Fibroblast of the aortic adventitia (primary cell): ENCODE data around the gene OSBPL5. TPM values are rescaled to one million over a fixed set of nuclear protein-coding genes. Genes with fewer than 3 reads are reported as not detected.

Source experiments
- DNase-seq: peaks from one replicate; pipeline ENCODE4 v3.0.0-alpha.2; 2010; ENCODE audit warnings: low read depth
- H3K4me3 ChIP-seq: 2 replicates; pipeline ENCODE4 v1.5.1; 2011; ENCODE audit warnings: low read depth, mild to moderate bottlenecking, control low read depth, low read length, moderate library complexity
- total RNA-seq: library from RNA; depleted of rRNA; stranded (reverse); fragments of >200 nt; gene quantifications from 2 replicates; pipeline ENCODE4 v1.2.3, GENCODE V29; 2012; ENCODE audit warnings: low replicate concordance
- TF ChIP-seq, protein P1 (sequence below): IDR thresholded peaks from 2 replicates; pipeline ENCODE4 v1.5.1; 2011; ENCODE audit warnings: mild to moderate bottlenecking, low read length, control low read depth, inconsistent platforms; ENCODE audit not compliant: insufficient read depth

The OSBPL5 gene
- total RNA-seq, 1 donor: 24.8 TPM

DNA sequence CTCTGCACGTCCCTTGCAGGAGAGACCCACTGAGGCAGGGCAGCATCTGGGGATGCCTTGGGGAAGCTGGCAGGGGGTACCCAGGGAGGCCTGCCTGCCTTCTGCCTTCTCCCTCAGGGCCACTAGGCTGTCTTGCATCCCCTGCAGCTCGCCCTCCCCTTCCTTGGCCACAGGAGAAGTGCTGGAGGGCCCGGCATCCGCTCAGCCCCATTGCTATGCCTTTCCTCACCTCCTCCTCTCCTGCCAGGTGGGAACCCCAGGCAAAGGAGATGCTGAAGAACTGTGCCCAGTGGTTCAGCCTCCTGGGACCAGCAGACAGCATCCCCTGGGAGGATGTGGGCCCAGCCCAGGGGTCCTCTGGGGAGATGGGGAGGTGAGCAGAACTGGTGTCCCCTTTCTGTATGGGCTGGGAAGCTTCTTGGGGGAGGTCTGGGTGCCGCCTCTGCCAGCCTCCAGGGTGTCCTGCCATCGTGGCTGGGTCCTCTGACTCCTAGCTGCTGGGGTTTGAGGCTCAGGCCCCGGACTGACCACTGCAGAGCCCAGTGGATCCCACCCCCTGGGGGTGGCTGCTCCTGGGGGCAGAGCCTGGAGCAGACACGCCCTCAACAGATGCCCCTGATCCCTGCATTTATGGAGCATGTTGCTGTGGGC lies 32.9 kb upstream of the OSBPL5 start:
- H3K4me3 ChIP-seq: no peak overlapping the region
- TF ChIP-seq, protein P1, sequence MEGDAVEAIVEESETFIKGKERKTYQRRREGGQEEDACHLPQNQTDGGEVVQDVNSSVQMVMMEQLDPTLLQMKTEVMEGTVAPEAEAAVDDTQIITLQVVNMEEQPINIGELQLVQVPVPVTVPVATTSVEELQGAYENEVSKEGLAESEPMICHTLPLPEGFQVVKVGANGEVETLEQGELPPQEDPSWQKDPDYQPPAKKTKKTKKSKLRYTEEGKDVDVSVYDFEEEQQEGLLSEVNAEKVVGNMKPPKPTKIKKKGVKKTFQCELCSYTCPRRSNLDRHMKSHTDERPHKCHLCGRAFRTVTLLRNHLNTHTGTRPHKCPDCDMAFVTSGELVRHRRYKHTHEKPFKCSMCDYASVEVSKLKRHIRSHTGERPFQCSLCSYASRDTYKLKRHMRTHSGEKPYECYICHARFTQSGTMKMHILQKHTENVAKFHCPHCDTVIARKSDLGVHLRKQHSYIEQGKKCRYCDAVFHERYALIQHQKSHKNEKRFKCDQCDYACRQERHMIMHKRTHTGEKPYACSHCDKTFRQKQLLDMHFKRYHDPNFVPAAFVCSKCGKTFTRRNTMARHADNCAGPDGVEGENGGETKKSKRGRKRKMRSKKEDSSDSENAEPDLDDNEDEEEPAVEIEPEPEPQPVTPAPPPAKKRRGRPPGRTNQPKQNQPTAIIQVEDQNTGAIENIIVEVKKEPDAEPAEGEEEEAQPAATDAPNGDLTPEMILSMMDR: no peak
- DNase-seq: no peak

- TF ChIP-seq, protein P1: no peak
- H3K4me3 ChIP-seq: no peak overlapping the region
- DNase-seq: no peak
Observed at GRCh38 chr11:3197044-3197695, 32.1 kb upstream of the OSBPL5 start.

GRCh38 chr11:3196161-3197043 lies 31.3 kb upstream of the OSBPL5 start:
- no peak overlapping the region for H3K4me3 ChIP-seq
- TF ChIP-seq, protein P1: no peak
- DNase-seq: no peak

GRCh38 chr11:3195251-3196160 lies 30.4 kb upstream of the OSBPL5 start:
- no peak for DNase-seq
- no peak overlapping the region for H3K4me3 ChIP-seq
- TF ChIP-seq, protein P1: peak; percentile 51

DNA sequence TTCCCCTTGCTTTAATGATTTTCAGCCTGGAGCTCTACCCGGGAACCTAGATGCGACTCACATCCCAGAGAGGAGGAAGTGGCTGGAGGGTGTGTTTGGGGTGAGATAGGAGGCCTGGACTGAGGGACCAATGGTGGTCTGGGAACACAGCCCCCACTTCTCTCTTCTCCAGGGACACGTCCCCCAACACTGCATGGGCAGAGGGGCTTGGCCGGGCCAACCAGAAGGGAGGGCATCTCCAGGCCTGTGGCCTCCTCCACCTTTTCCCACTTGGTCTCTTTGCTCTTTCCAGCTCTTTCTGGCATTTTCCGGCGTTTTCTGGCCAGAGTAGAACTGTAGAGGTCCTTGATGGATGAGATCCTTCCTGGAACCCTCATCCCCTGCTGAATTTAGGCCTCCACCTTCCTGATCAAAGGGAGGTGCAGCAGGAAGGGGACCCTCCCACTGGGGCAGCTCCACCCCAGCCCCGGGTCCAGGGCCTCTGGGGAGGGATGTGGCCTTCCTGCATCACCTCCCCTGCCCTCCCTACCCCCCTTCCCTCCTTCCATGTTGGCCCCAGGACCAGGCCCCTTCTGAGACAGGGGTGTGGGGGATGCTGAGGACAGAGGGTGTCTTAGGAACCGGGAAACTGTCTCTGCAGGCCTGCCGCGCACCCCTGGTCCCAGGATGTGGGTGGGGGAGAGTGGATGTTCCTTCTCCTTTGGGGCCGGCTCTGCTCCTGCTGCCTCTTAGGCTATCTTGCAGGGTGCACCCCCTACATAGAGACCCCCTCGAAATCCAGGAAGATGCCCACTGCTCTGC lies 29.1 kb upstream of the OSBPL5 start:
- TF ChIP-seq, protein P1: no peak

More for the DNA sequence above, 29.1 kb upstream of the OSBPL5 start:
- no peak overlapping the region for H3K4me3 ChIP-seq
- no peak for DNase-seq
